ENCODE data around the gene PCDH9.

GRCh38 chr13:66969291-66969690 lies 260.8 kb downstream of the PCDH9 start:
- TF ChIP-seq EZH2 (IDR thresholded peaks at IDR 0.05; ENCODE audit: insufficient read depth, low read length): no peak
- no peak for TF ChIP-seq CTCF (IDR thresholded peaks at IDR 0.05; ENCODE audit: insufficient read depth, low read depth, low read length)

Measured in astrocyte (in vitro differentiated cells and primary cell).